ENCODE measurements around the gene POLE. TPM values are rescaled to one million over a fixed set of nuclear protein-coding genes. Genes with fewer than 3 reads are reported as not detected.
A peak's percentile ranks its signal among the peaks of the same experiment; 100 is the strongest.
"Not testable (repeated sequence)": the region's sequence is repeated elsewhere in the genome, so short reads cannot be mapped to it uniquely, and the experiment has no call there.

POLE gene
- total and polyA plus RNA-seq, 11 donors = 5.3 to 18.6 (median 9.8) TPM

GRCh38 chr12:132702640-132703039 lies 15.5 kb upstream of the POLE start:
- ATAC-seq (peak in 1 of 4 donors; percentile 27), DNase-seq (no peak)
- Histone ChIP-seq H3K27ac (no peak overlapping the region), H3K4me1 (peaks cover 0 to 7% (median 0%) of the 10 kb centered on the region in 12 donors), H3K9me3 (no peaks in the 10 kb centered on the region), H3K4me3 (no peak overlapping the region), H3K27me3 (no peaks in the 10 kb centered on the region), H3K36me3 (peaks cover 0 to 45% (median 20%) of the 10 kb centered on the region in 9 donors)
- intact Hi-C loops (cut with DNase I) = no loop called here
- 64 to 87% (median 74%) methylated on average over 4 of the region's 4 CpGs for WGBS, 4 donors
- TF ChIP-seq, protein P1, sequence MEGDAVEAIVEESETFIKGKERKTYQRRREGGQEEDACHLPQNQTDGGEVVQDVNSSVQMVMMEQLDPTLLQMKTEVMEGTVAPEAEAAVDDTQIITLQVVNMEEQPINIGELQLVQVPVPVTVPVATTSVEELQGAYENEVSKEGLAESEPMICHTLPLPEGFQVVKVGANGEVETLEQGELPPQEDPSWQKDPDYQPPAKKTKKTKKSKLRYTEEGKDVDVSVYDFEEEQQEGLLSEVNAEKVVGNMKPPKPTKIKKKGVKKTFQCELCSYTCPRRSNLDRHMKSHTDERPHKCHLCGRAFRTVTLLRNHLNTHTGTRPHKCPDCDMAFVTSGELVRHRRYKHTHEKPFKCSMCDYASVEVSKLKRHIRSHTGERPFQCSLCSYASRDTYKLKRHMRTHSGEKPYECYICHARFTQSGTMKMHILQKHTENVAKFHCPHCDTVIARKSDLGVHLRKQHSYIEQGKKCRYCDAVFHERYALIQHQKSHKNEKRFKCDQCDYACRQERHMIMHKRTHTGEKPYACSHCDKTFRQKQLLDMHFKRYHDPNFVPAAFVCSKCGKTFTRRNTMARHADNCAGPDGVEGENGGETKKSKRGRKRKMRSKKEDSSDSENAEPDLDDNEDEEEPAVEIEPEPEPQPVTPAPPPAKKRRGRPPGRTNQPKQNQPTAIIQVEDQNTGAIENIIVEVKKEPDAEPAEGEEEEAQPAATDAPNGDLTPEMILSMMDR (IDR thresholded peaks at IDR 0.05) = no peak
- no peak for TF ChIP-seq POLR2A (IDR thresholded peaks at IDR 0.05)

- H3K4me3 ChIP-seq = no peak overlapping the region
- no peaks in the 10 kb centered on the region for H3K9me3 ChIP-seq
- no peaks in the 10 kb centered on the region for H3K27me3 ChIP-seq
- no peak for ATAC-seq
- no peak for DNase-seq
- no peak overlapping the region for H3K27ac ChIP-seq
- peaks cover 0 to 9% (median 4%) of the 10 kb centered on the region in 12 donors for H3K4me1 ChIP-seq
- intact Hi-C loops (cut with DNase I) = no loop called here
- WGBS, 4 donors = 90 to 92% (median 92%) methylated on average over 10 of the region's 10 CpGs
- TF ChIP-seq, protein P1 (IDR thresholded peaks at IDR 0.05) = no peak
- TF ChIP-seq POLR2A (IDR thresholded peaks at IDR 0.05) = no peak
- H3K36me3 ChIP-seq = peaks cover 0 to 61% (median 37%) of the 10 kb centered on the region in 9 donors
These were observed 13.2 kb upstream of the POLE start for GRCh38 chr12:132700212-132700822.

DNA sequence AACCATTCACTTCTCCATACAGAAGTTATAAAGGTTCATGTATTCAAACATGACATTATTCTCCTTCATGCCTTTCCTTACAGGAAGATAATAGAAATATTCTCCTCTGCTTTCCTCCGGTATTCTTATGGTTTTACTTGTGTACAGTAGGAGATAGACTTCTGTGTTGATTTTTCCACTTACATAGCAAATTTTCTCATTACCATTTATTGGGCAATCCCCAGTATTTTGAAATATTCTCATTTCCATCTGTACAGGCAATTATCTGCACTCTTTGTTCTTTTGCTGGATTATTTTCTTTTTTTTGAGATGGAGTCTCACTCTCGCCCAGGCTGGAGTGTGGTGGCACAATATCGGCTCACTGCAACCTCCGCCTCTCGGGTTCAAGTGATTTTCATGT lies 11.2 kb upstream of the POLE start:
- TF ChIP-seq, protein P1 (IDR thresholded peaks at IDR 0.05) = no peak
- no peak for TF ChIP-seq POLR2A (IDR thresholded peaks at IDR 0.05)
- Histone ChIP-seq H3K27me3 (no peaks in the 10 kb centered on the region), H3K4me1 (peaks cover 0 to 13% (median 4%) of the 10 kb centered on the region in 12 donors), H3K4me3 (no peak overlapping the region), H3K36me3 (peaks cover 0 to 61% (median 30%) of the 10 kb centered on the region in 9 donors), H3K27ac (no peak overlapping the region), H3K9me3 (no peaks in the 10 kb centered on the region)
- ATAC-seq (no peak), DNase-seq (no peak)
- 76 to 95% (median 82%) methylated on average over 5 of the region's 5 CpGs for WGBS, 4 donors
- intact Hi-C loops (cut with DNase I) = no loop called here

DNA sequence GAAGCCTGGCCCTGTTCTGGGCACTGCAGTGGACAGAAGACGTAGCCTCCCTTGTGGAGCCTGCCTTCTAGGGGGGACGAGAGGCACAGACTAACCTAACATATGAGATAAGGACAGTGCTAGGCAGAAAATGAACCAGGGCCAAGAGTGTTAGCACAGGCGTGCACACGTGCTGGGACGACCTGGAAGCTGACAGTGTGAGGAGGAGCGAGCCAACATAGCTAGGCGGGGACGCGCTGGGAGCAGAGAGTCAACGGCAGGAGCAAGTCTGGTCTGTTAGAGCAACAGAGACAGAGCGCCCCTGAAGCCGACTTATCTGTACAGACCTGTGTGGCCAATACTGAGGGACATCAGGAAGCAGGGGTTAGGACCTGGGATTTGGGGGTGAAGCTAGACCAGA lies 8.3 kb upstream of the POLE start:
- Histone ChIP-seq H3K36me3 (peaks cover 0 to 37% (median 24%) of the 10 kb centered on the region in 9 donors), H3K27me3 (no peaks in the 10 kb centered on the region), H3K4me3 (no peak overlapping the region), H3K4me1 (peaks cover 0 to 13% (median 4%) of the 10 kb centered on the region in 12 donors), H3K9me3 (no peaks in the 10 kb centered on the region), H3K27ac (peak overlapping the region in 9 of 12 donors; percentile 31 to 82 (median 63))
- peak; percentile 41 to 83 (median 74) for DNase-seq
- WGBS, 4 donors = 47 to 72% (median 62%) methylated on average over 12 of the region's 12 CpGs
- ATAC-seq = peak; percentile 96 to 99 (median 98)
- TF ChIP-seq, protein P1 (IDR thresholded peaks at IDR 0.05) = no peak
- TF ChIP-seq POLR2A (IDR thresholded peaks at IDR 0.05) = no peak
- intact Hi-C loops (cut with DNase I) = no loop called here

GRCh38 chr12:132694888-132695287 lies 7.7 kb upstream of the POLE start:
- H3K4me3 ChIP-seq; H3K9me3 ChIP-seq; ATAC-seq; H3K27me3 ChIP-seq; DNase-seq; intact Hi-C loops (cut with DNase I): not testable (repeated sequence)
- Histone ChIP-seq H3K4me1 (peaks cover 0 to 13% (median 4%) of the 10 kb centered on the region in 12 donors), H3K36me3 (peaks cover 0 to 33% (median 24%) of the 10 kb centered on the region in 9 donors), H3K27ac (peak overlapping the region in 9 of 12 donors; percentile 31 to 82 (median 63))
- WGBS, 4 donors = 96 to 98% (median 97%) methylated on average over 3 of the region's 3 CpGs

GRCh38 chr12:132692030-132692429 lies 4.9 kb upstream of the POLE start:
- intact Hi-C loops (cut with DNase I); H3K27ac ChIP-seq; ATAC-seq; H3K4me3 ChIP-seq; H3K9me3 ChIP-seq; H3K27me3 ChIP-seq; DNase-seq: not testable (repeated sequence)
- H3K36me3 ChIP-seq = peaks cover 0 to 13% (median 11%) of the 10 kb centered on the region in 9 donors
- WGBS, 4 donors = 91 to 100% (median 100%) methylated on average over 2 to 3 of the region's 3 CpGs
- peaks cover 0 to 14% (median 4%) of the 10 kb centered on the region in 12 donors for H3K4me1 ChIP-seq

All from heart left ventricle (tissue), 16 donors.